Stomach (tissue), 9 donors: Measurements from ENCODE around the gene KRTAP4-3. TPM values are rescaled to one million over a fixed set of nuclear protein-coding genes. Genes with fewer than 3 reads are reported as not detected.
"Not testable (repeated sequence)": the region's sequence is repeated elsewhere in the genome, so short reads cannot be mapped to it uniquely, and the experiment has no call there.

Experiments used
- DNase-seq, 2 donors: peaks; one replicate each; pipeline versions ENCODE4 v3.0.0 to v3.0.0-alpha.2; 2013 to 2019
- H3K27ac ChIP-seq, 5 donors: fragments of 200-600 bp in 4 of 5; sonication (generic) in 4 of 5; one replicate each; pipeline ENCODE4 v1.5.1; 2013 to 2019; ENCODE audit warnings: mild to moderate bottlenecking in 1 of 5, moderate library complexity in 1 of 5
- H3K27me3 ChIP-seq, 3 donors: fragments of 200-600 bp; sonication (generic); one replicate each; pipeline ENCODE4 v1.5.1; 2017 to 2019; ENCODE audit warnings: mixed run types in 1 of 3
- H3K36me3 ChIP-seq, 4 donors: fragments of 200-600 bp; sonication (generic); 1 replicate in 3 of 4; 2 replicates in 1 of 4; pipeline ENCODE4 v1.5.1; 2016 to 2019
- H3K4me1 ChIP-seq, 4 donors: fragments of 200-600 bp; sonication (generic); one replicate each; pipeline ENCODE4 v1.5.1; 2016 to 2019
- H3K4me3 ChIP-seq, 4 donors: fragments of 200-600 bp; sonication (generic) in 3 of 4; one replicate each; pipeline ENCODE4 v1.5.1; 2016 to 2019; ENCODE audit warnings: mild to moderate bottlenecking in 1 of 4
- H3K9me3 ChIP-seq, 4 donors: fragments of 200-600 bp; sonication (generic); one replicate each; pipeline ENCODE4 v1.5.1; 2016 to 2019
- EP300 ChIP-seq: sonication (generic); formaldehyde crosslinking; IDR thresholded peaks from one replicate; pipeline ENCODE4 v1.6.1; 2017; ENCODE audit warnings: antibody characterized with exemption
- POLR2A ChIP-seq, 4 donors: fragments of 450-650 bp; IDR thresholded peaks; one replicate each; pipeline ENCODE4 v1.6.1; 2016; ENCODE audit warnings: antibody characterized with exemption in 4 of 4, control low read depth in 2 of 4, mild to moderate bottlenecking in 1 of 4, moderate library complexity in 1 of 4
- POLR2AphosphoS5 ChIP-seq, 3 donors: sonication (generic); formaldehyde crosslinking; IDR thresholded peaks; one replicate each; pipeline ENCODE4 v1.6.1; 2016; ENCODE audit warnings: antibody characterized with exemption in 3 of 3
- WGBS, 5 donors: extraction: QIAGEN DNeasy Blood & Tissue Kit in 3 of 5; methylation state at CpG; one replicate each; pipeline versions ENCODE4 v1.1.5 to v1.1.7; 2013 to 2018; 5-methylcytosine and 5-hydroxymethylcytosine counted together
- intact Hi-C: fragments of 100-400 bp; cut with DNase I; formaldehyde crosslinking; loops from one replicate; pipeline ENCODE4 v1.15.1; 2023; ENCODE audit warnings: low total_unique reads
- polyA plus RNA-seq, 3 donors: library from polyadenylated mRNA; stranded (reverse); fragments of 200-250 nt; gene quantifications; one replicate each; pipeline ENCODE4 v1.2.3, GENCODE V29; 2013
- total RNA-seq, 5 donors: library from RNA; depleted of rRNA; stranded (reverse); fragments of >200 nt; gene quantifications; one replicate each; pipeline versions ENCODE4 v1.1.0 to v1.2.3, GENCODE V29; 2014 to 2016
- TF ChIP-seq, protein P1 (sequence below), 7 experiments: fragments of 450-650 bp in 4 of 7; fragments of 200-600 bp in 3 of 7; sonication (generic) in 3 of 7; IDR thresholded peaks; one replicate each; pipeline ENCODE4 v1.5.1; 2016 to 2019; ENCODE audit warnings: antibody characterized with exemption in 7 of 7, control low read depth in 2 of 7, mild to moderate bottlenecking in 1 of 7
- donor health status: healthy with polysubstance abuse.
- donor health status: Bipolar disorder and iron deficiency.
- donor health status: healthy.

KRTAP4-3 gene
- total and polyA plus RNA-seq, 8 donors, result not detected

DNA sequence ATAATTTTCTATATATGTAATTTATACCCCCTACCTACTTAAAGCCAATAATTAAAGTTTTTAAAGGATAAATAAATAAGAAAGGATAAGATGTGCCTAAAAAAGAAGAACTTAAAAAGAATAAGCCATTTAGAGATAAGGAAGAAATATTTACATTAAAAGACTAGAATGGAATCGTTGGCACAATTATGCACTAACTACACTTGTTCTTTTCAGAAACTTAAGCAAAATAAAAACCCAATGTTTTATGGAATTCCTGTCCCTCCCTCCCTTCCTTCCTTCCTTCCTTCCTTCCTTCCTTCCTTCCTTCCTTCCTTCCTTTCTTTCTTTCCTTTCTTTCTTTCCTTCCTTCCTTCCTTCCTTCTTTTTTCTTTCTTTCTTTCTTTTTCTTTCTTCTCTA lies 23.2 kb downstream of the KRTAP4-3 start:
- intact Hi-C loops, result no loop called here
- 67 to 84% (median 79%) methylated on average over 1 of the region's 1 CpG for WGBS, 5 donors
- TF ChIP-seq POLR2A (IDR thresholded peaks at IDR 0.05) (no peak), POLR2AphosphoS5 (IDR thresholded peaks at IDR 0.05) (no peak), EP300 (no peak)
- TF ChIP-seq, protein P1, sequence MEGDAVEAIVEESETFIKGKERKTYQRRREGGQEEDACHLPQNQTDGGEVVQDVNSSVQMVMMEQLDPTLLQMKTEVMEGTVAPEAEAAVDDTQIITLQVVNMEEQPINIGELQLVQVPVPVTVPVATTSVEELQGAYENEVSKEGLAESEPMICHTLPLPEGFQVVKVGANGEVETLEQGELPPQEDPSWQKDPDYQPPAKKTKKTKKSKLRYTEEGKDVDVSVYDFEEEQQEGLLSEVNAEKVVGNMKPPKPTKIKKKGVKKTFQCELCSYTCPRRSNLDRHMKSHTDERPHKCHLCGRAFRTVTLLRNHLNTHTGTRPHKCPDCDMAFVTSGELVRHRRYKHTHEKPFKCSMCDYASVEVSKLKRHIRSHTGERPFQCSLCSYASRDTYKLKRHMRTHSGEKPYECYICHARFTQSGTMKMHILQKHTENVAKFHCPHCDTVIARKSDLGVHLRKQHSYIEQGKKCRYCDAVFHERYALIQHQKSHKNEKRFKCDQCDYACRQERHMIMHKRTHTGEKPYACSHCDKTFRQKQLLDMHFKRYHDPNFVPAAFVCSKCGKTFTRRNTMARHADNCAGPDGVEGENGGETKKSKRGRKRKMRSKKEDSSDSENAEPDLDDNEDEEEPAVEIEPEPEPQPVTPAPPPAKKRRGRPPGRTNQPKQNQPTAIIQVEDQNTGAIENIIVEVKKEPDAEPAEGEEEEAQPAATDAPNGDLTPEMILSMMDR (IDR thresholded peaks at IDR 0.05), result no peak

DNA sequence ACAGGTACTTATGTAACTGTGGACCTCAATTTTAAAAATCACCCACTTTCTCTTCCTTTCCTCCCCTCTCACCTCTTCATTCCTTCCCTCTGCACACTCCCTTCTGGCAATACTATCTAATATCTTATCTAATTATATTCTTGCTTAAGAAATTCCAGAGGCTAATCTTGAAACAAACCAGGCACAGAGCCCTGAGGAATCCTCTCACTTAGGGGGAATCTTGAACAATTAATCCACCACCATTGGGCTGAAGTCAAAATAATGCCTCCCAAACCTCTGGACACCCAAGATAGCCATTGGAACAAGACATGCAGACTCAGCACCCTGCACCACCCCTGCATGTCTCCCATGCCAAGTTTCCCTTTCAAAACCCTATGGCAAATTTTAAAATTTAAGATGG lies 26.7 kb downstream of the KRTAP4-3 start:
- TF ChIP-seq, protein P1 (IDR thresholded peaks at IDR 0.05), result no peak
- no peak for TF ChIP-seq POLR2A (IDR thresholded peaks at IDR 0.05)
- no peak for TF ChIP-seq POLR2AphosphoS5 (IDR thresholded peaks at IDR 0.05)
- no peak for TF ChIP-seq EP300
- no peaks in the 10 kb centered on the region for H3K36me3 ChIP-seq
- peaks cover 0 to 41% (median 31%) of the 10 kb centered on the region in 4 donors for H3K9me3 ChIP-seq
- H3K27ac ChIP-seq, result no peak overlapping the region
- no peak overlapping the region for H3K4me3 ChIP-seq
- no peaks in the 10 kb centered on the region for H3K4me1 ChIP-seq
- intact Hi-C loops, result no loop called here
- DNase-seq, result no peak
- H3K27me3 ChIP-seq, result no peaks in the 10 kb centered on the region

More for the DNA sequence above, 23.2 kb downstream of the KRTAP4-3 start:
- Histone ChIP-seq H3K9me3 (peaks cover 0 to 36% (median 28%) of the 10 kb centered on the region in 4 donors), H3K27me3 (peaks cover 0 to 13% (median 0%) of the 10 kb centered on the region in 3 donors), H3K36me3 (no peaks in the 10 kb centered on the region), H3K4me1 (no peaks in the 10 kb centered on the region), H3K4me3 (no peak overlapping the region), H3K27ac (no peak overlapping the region)
- no peak for DNase-seq

DNA sequence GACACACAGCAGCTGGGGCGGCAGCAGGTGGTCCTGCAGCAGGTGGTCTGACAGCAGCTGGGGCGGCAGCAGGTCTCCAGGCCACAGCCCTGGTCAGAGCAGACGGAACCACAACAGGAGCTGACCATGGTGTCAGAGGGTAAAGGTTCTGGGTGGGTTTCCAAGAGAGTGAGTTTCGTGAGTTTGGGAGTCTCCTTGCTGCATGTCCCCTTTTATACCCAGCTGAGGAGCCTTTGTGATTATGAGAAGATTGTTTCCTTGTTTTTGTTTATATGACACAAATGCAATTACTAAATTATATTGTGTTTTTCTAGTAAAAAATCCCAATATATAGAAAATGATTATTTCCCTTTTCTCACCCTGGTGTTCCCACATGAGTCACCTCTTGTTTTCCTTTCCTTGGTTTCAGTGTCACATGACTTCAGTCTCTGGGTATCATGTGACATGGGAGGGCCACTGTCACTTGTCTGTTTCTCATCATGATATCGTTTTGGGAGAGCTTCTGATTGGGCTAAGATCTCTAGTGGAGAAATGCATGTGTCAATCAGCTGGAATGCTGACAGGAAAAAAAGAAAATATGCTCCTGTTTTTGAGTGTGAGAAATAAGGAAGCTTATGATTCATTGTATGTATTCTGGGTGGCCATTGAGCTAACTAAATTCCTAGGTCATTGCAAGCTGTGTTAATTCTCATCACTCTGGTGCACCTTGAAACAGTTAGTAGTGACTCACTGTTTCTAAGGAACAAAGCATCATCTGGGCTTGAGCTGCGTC lies 27.5 kb downstream of the KRTAP4-3 start, which contains the start of gene KRTAP4-6:
Gene KRTAP4-6, minus strand, starts transcription at position 185 of the 772 bp plus-strand sequence. Its CDS starts 57 bp downstream, at position 128.
- intact Hi-C loops, result no loop called here
- DNase-seq, result no peak
- no peaks in the 10 kb centered on the region for H3K27me3 ChIP-seq
- H3K9me3 ChIP-seq, result peaks cover 0 to 41% (median 31%) of the 10 kb centered on the region in 4 donors
- no peaks in the 10 kb centered on the region for H3K36me3 ChIP-seq
- no peak for TF ChIP-seq POLR2AphosphoS5 (IDR thresholded peaks at IDR 0.05)
- TF ChIP-seq, protein P1 (IDR thresholded peaks at IDR 0.05), result no peak
- TF ChIP-seq POLR2A (IDR thresholded peaks at IDR 0.05), result no peak
- TF ChIP-seq EP300, result no peak
- no peaks in the 10 kb centered on the region for H3K4me1 ChIP-seq
- H3K27ac ChIP-seq, result no peak within 1 kb of the TSS
- H3K4me3 ChIP-seq, result no peak within 1 kb of the TSS
- 70 to 87% (median 81%) methylated on average over 4 to 6 of the region's 6 CpGs for WGBS, 5 donors

DNA sequence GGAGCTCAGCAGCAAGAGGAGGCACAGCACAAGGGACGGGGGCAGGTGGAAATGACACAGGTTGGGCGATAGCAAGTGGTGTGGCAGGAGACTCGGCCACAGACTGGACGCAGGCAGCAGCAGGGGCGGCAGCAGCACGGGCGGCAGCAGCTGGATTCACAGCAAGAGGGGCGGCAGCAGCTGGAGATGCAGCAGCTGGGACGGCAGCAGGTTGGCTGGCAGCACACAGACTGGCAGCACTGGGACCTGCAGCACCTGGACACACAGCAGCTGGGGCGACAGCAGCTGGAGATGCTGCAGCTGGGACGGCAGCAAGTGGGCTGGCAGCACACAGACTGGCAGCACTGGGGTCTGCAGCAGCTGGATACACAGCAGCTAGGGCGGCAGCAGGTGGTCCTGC lies 28.2 kb downstream of the KRTAP4-3 start:
- DNase-seq, H3K27ac ChIP-seq, H3K4me1 ChIP-seq, H3K4me3 ChIP-seq, H3K36me3 ChIP-seq, H3K27me3 ChIP-seq, intact Hi-C loops: not testable (repeated sequence)
- peaks cover 0 to 41% (median 31%) of the 10 kb centered on the region in 4 donors for H3K9me3 ChIP-seq
- WGBS, 5 donors, result 83 to 89% (median 86%) methylated on average over 12 of the region's 12 CpGs
